Measurements from ENCODE around the gene CXCR3. TPM values are rescaled to one million over a fixed set of nuclear protein-coding genes. Genes with fewer than 3 reads are reported as not detected.
"Not testable (repeated sequence)": the region's sequence is repeated elsewhere in the genome, so short reads cannot be mapped to it uniquely, and the experiment has no call there.

Gene CXCR3
- total and polyA plus RNA-seq, 2 donors from 2014 or later: 0.24 to 1.7 TPM

DNA sequence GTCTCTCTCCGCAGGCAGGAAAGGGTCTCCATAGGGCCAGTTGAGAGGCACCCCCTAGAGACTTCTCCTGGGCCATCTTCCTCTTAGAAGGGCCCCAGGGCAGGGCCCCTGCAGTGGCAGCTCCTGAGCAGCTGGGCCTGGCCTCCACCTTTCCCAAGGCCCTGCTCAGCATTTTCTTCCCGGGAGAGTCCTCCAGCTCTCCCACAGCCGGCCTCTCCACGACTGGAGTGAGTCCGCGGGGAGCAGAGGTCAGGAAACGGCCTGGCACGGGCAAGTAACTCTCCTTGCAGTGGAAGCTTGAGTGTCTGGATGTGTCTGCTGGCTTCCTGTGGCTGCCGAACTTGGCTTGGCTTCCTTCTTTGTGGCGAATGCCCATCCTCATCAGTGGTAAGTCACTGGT lies 47.4 kb upstream of the CXCR3 start:
- FAIRE-seq: no peak
- Histone ChIP-seq H3K27ac (ENCODE audit: low read depth in 2 of 2, low read length in 2 of 2) (no peak overlapping the region), H3K9me3 (ENCODE audit: control insufficient read depth in 2 of 3, insufficient read depth in 1 of 3, low read length in 3 of 3) (no peaks in the 10 kb centered on the region), H3K27me3 (ENCODE audit: control insufficient read depth, insufficient read depth, low read length) (no peaks in the 10 kb centered on the region), H3K4me3 (ENCODE audit: low read length in 3 of 3) (no peak overlapping the region), H3K9ac (ENCODE audit: low read length in 3 of 3) (no peak overlapping the region), H3K36me3 (ENCODE audit: control insufficient read depth in 2 of 3, insufficient read depth in 3 of 3, low read length in 3 of 3) (no peaks in the 10 kb centered on the region), H3K4me1 (ENCODE audit: control insufficient read depth in 2 of 3, insufficient read depth in 2 of 3, low read depth in 1 of 3, low read length in 3 of 3) (no peaks in the 10 kb centered on the region)
- TF ChIP-seq, protein P1, sequence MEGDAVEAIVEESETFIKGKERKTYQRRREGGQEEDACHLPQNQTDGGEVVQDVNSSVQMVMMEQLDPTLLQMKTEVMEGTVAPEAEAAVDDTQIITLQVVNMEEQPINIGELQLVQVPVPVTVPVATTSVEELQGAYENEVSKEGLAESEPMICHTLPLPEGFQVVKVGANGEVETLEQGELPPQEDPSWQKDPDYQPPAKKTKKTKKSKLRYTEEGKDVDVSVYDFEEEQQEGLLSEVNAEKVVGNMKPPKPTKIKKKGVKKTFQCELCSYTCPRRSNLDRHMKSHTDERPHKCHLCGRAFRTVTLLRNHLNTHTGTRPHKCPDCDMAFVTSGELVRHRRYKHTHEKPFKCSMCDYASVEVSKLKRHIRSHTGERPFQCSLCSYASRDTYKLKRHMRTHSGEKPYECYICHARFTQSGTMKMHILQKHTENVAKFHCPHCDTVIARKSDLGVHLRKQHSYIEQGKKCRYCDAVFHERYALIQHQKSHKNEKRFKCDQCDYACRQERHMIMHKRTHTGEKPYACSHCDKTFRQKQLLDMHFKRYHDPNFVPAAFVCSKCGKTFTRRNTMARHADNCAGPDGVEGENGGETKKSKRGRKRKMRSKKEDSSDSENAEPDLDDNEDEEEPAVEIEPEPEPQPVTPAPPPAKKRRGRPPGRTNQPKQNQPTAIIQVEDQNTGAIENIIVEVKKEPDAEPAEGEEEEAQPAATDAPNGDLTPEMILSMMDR (IDR thresholded peaks at IDR 0.05; ENCODE audit: borderline replicate concordance, extremely low read depth, insufficient read depth): no peak
- intact Hi-C loops (cut with DNase I): no loop called here
- peak in 1 of 5 donors; percentile 42 for DNase-seq

DNA sequence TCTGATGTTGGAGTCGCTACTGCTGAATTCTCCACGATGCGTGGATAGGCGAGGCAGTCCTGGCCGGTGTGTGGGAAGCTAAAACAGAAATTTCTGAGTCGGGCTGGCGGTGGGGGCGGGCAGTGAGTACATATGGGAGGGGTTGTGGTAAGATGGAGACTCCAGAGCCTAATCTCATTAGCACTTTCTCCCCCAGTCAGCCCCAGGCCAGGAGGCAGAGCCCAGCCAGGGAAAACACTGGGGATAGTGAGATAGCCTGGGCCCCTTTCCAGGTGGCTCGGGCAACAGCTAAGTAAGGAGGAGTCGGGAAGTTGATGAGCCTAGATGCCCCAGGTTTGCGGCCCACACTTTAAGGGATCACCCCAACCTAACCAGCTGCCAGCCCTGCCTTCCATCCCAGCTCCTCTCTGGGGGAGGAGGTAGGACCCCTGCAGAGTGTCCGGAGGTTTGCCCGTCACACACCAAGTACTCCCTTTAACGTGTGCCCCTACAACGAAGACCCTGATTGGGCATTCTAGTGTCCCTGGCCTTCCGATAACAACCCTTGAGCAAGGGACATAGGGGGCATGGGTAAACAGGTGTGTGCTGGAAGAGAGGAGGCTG lies 46.7 kb upstream of the CXCR3 start:
- H3K9ac ChIP-seq (ENCODE audit: low read length in 3 of 3): no peak overlapping the region
- H3K4me1 ChIP-seq (ENCODE audit: control insufficient read depth in 2 of 3, insufficient read depth in 2 of 3, low read depth in 1 of 3, low read length in 3 of 3): no peaks in the 10 kb centered on the region
- H3K27ac ChIP-seq (ENCODE audit: low read depth in 2 of 2, low read length in 2 of 2): no peak overlapping the region
- DNase-seq: no peak
- no peaks in the 10 kb centered on the region for H3K27me3 ChIP-seq (ENCODE audit: control insufficient read depth, insufficient read depth, low read length)
- TF ChIP-seq, protein P1 (IDR thresholded peaks at IDR 0.05; ENCODE audit: borderline replicate concordance, extremely low read depth, insufficient read depth): no peak
- no peaks in the 10 kb centered on the region for H3K9me3 ChIP-seq (ENCODE audit: control insufficient read depth in 2 of 3, insufficient read depth in 1 of 3, low read length in 3 of 3)
- FAIRE-seq: no peak
- intact Hi-C loops (cut with DNase I): no loop called here
- no peaks in the 10 kb centered on the region for H3K36me3 ChIP-seq (ENCODE audit: control insufficient read depth in 2 of 3, insufficient read depth in 3 of 3, low read length in 3 of 3)
- H3K4me3 ChIP-seq (ENCODE audit: low read length in 3 of 3): no peak overlapping the region

DNA sequence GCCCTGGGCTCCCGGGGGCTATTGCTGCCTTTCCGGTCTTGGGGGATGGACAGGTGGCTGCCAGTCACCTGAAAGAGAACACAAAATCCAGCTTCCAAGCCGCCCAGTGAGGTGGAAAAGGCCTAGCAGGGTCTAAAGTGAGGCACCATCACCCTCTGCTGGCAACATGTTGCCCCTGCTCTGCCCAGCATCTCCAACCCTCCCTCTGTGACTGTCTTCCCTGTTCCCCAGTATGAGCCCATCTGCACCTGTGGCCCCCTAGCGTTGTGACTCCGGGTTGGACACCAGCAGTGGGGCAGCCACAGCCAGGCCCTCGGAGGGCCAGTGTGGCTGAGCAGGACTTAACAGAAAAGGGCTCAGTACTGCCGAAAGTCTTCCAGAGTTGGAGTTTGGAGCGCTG lies 45.9 kb upstream of the CXCR3 start:
- FAIRE-seq; intact Hi-C loops (cut with DNase I); H3K27me3 ChIP-seq (ENCODE audit: control insufficient read depth, insufficient read depth, low read length); H3K27ac ChIP-seq (ENCODE audit: low read depth in 2 of 2, low read length in 2 of 2); H3K36me3 ChIP-seq (ENCODE audit: control insufficient read depth in 2 of 3, insufficient read depth in 3 of 3, low read length in 3 of 3); H3K9ac ChIP-seq (ENCODE audit: low read length in 3 of 3); H3K4me3 ChIP-seq (ENCODE audit: low read length in 3 of 3); H3K9me3 ChIP-seq (ENCODE audit: control insufficient read depth in 2 of 3, insufficient read depth in 1 of 3, low read length in 3 of 3); H3K4me1 ChIP-seq (ENCODE audit: control insufficient read depth in 2 of 3, insufficient read depth in 2 of 3, low read depth in 1 of 3, low read length in 3 of 3): not testable (repeated sequence)
- DNase-seq: peak in 3 of 5 donors; percentile 17 to 33 (median 21)

DNA sequence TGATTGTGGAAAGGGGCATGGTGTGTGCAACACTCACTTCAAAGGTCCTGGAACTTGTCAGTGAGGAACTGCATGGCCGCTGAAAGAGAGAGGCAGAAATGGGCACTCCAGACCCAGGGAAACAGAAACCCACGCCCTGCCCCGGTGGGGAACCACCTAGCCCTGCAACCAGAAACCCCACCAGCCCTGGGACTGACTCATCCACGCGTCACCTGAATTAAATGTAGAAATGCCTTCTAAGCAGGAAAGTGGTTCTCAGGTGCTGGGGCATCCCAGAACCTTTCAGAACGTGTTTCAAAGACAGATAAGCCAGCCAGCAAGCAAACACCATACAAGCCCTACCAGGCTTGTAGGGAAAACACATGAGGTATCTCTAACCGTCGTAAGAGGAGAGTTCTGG lies 44.9 kb upstream of the CXCR3 start:
- FAIRE-seq; H3K27ac ChIP-seq (ENCODE audit: low read depth in 2 of 2, low read length in 2 of 2); H3K9ac ChIP-seq (ENCODE audit: low read length in 3 of 3); H3K4me3 ChIP-seq (ENCODE audit: low read length in 3 of 3); H3K27me3 ChIP-seq (ENCODE audit: control insufficient read depth, insufficient read depth, low read length); DNase-seq; intact Hi-C loops (cut with DNase I); H3K9me3 ChIP-seq (ENCODE audit: control insufficient read depth in 2 of 3, insufficient read depth in 1 of 3, low read length in 3 of 3); H3K36me3 ChIP-seq (ENCODE audit: control insufficient read depth in 2 of 3, insufficient read depth in 3 of 3, low read length in 3 of 3); H3K4me1 ChIP-seq (ENCODE audit: control insufficient read depth in 2 of 3, insufficient read depth in 2 of 3, low read depth in 1 of 3, low read length in 3 of 3): not testable (repeated sequence)

DNA sequence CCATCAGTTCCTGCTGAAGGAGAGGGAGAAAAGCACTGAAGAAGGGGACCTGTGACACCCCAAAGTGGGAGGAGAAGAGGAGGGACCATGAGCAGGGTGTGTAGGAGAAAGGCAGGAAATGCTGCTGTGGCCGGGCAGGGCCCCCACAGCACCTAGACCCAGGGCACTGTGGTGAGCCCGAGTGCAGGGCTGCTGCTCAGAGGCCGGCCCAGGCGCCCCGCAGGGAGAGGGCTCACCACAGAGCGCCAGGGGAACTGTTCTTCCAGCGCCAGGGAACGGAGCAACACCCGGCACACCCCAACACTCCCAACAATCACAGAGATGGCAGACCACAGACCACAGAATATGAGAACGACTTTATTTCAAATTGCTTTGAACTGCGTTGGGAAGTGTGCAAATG lies 44.3 kb upstream of the CXCR3 start:
- intact Hi-C loops (cut with DNase I); DNase-seq; FAIRE-seq: not testable (repeated sequence)

More for the DNA sequence above, 44.3 kb upstream of the CXCR3 start:
- not testable (repeated sequence) for H3K4me3 ChIP-seq (ENCODE audit: low read length in 3 of 3); H3K36me3 ChIP-seq (ENCODE audit: control insufficient read depth in 2 of 3, insufficient read depth in 3 of 3, low read length in 3 of 3); H3K9ac ChIP-seq (ENCODE audit: low read length in 3 of 3); H3K27me3 ChIP-seq (ENCODE audit: control insufficient read depth, insufficient read depth, low read length); H3K27ac ChIP-seq (ENCODE audit: low read depth in 2 of 2, low read length in 2 of 2); H3K4me1 ChIP-seq (ENCODE audit: control insufficient read depth in 2 of 3, insufficient read depth in 2 of 3, low read depth in 1 of 3, low read length in 3 of 3); H3K9me3 ChIP-seq (ENCODE audit: control insufficient read depth in 2 of 3, insufficient read depth in 1 of 3, low read length in 3 of 3)

Data from kidney (tissue), 14 donors.